Neural progenitor cell (in vitro differentiated cells): ENCODE data around the gene IRF5. TPM values are rescaled to one million over a fixed set of nuclear protein-coding genes. Genes with fewer than 3 reads are reported as not detected.

Experiments used
- DNase-seq: peaks from one replicate; pipeline ENCODE4 v3.0.0-alpha.2; 2016; ENCODE audit warnings: low spot score
- H2AFZ ChIP-seq: fragments of 200-600 bp; sonication (generic); replicated peaks from 2 replicates; pipeline ENCODE4 v1.6.1; 2016; ENCODE audit warnings: antibody characterized with exemption
- H3F3A ChIP-seq: fragments of 200-600 bp; sonication (generic); 2 replicates; pipeline ENCODE4 v1.6.1; 2016; ENCODE audit warnings: antibody characterized with exemption, low read depth
- H3K27ac ChIP-seq: fragments of 200-600 bp; sonication (generic); 2 replicates; pipeline ENCODE4 v1.5.1; 2016; ENCODE audit warnings: mild to moderate bottlenecking
- H3K27me3 ChIP-seq: fragments of 200-600 bp; sonication (generic); 2 replicates; pipeline ENCODE4 v1.6.1; 2016; ENCODE audit warnings: mild to moderate bottlenecking, moderate library complexity
- H3K36me3 ChIP-seq: fragments of 200-600 bp; sonication (generic); 2 replicates; pipeline ENCODE4 v1.5.1; 2016
- H3K4me1 ChIP-seq: fragments of 200-600 bp; sonication (generic); 2 replicates; pipeline ENCODE4 v1.6.1; 2016; ENCODE audit warnings: mixed run types
- H3K4me2 ChIP-seq: fragments of 200-600 bp; sonication (generic); 2 replicates; pipeline ENCODE4 v1.6.1; 2016
- H3K4me3 ChIP-seq: fragments of 200-600 bp; sonication (generic); 2 replicates; pipeline ENCODE4 v1.5.1; 2016
- H3K79me2 ChIP-seq: fragments of 200-600 bp; sonication (generic); 2 replicates; pipeline ENCODE4 v1.6.1; 2016; ENCODE audit warnings: low read depth
- H3K9ac ChIP-seq: fragments of 200-600 bp; sonication (generic); 2 replicates; pipeline ENCODE4 v1.6.1; 2016
- H3K9me3 ChIP-seq: fragments of 200-600 bp; sonication (generic); 2 replicates; pipeline ENCODE4 v1.5.1; 2016; ENCODE audit warnings: low read depth
- H4K20me1 ChIP-seq: fragments of 200-600 bp; sonication (generic); 2 replicates; pipeline ENCODE4 v1.6.1; 2016; ENCODE audit warnings: low read depth
- H3K27ac Mint-ChIP-seq: 3 replicates; pipeline ENCODE4 v1.8.0; 2021; ENCODE audit warnings: mixed read lengths
- H3K27me3 Mint-ChIP-seq: 2 replicates; pipeline ENCODE4 v1.8.0; 2022; ENCODE audit warnings: low read depth, mild to moderate bottlenecking, inconsistent platforms, moderate library complexity, mixed read lengths; ENCODE audit not compliant: insufficient read depth
- H3K36me3 Mint-ChIP-seq: 3 replicates; pipeline ENCODE4 v1.8.0; 2021; ENCODE audit warnings: mixed read lengths
- H3K4me1 Mint-ChIP-seq: 3 replicates; pipeline ENCODE4 v1.8.0; 2021; ENCODE audit warnings: mixed read lengths
- H3K4me3 Mint-ChIP-seq: 3 replicates; pipeline ENCODE4 v1.8.0; 2021; ENCODE audit warnings: mild to moderate bottlenecking, moderate library complexity, mixed read lengths
- H3K9me3 Mint-ChIP-seq: 3 replicates; pipeline ENCODE4 v1.8.0; 2020; ENCODE audit warnings: mixed read lengths
- CTCF ChIP-seq: fragments of 200-600 bp; sonication (generic); IDR thresholded peaks from 2 replicates; pipeline ENCODE4 v1.5.1; 2017; ENCODE audit warnings: antibody characterized with exemption, mild to moderate bottlenecking
- EZH2 ChIP-seq: fragments of 200-600 bp; sonication (generic); IDR thresholded peaks from 2 replicates; pipeline ENCODE4 v1.6.1; 2017; ENCODE audit warnings: antibody characterized with exemption, mild to moderate bottlenecking, moderate library complexity
- EZH2phosphoT487 ChIP-seq: fragments of 200-600 bp; sonication (generic); IDR thresholded peaks from 2 replicates; pipeline ENCODE4 v1.6.1; 2017; ENCODE audit warnings: antibody characterized with exemption
- total RNA-seq: library from RNA; depleted of rRNA; stranded (reverse); fragments of >200 nt; gene quantifications from 2 replicates; pipeline ENCODE4 v1.2.3, GENCODE V29; 2015; ENCODE audit warnings: low replicate concordance

The IRF5 gene
- total RNA-seq, 1 donor from 2014 or later = 0.22 TPM

GRCh38 chr7:128939861-128940410, 2.2 kb downstream of the IRF5 start:
- peaks cover 4% of the 10 kb centered on the region for H3K9me3 Mint-ChIP-seq
- Histone ChIP-seq H3K27ac (no peak overlapping the region), H3K36me3 (no peaks in the 10 kb centered on the region), H4K20me1 (no peaks in the 10 kb centered on the region), H2AFZ (no peak overlapping the region), H3K9me3 (no peaks in the 10 kb centered on the region), H3K4me2 (no peak overlapping the region), H3F3A (peaks cover 6% of the 10 kb centered on the region), H3K79me2 (no peaks in the 10 kb centered on the region), H3K4me3 (no peak overlapping the region), H3K9ac (no peak overlapping the region), H3K4me1 (no peaks in the 10 kb centered on the region), H3K27me3 (peaks cover 58% of the 10 kb centered on the region)
- DNase-seq = no peak
- no peak overlapping the region for H3K4me3 Mint-ChIP-seq
- H3K27ac Mint-ChIP-seq = no peak overlapping the region
- TF ChIP-seq EZH2phosphoT487 (no peak), CTCF (no peak), EZH2 (no peak)
- H3K4me1 Mint-ChIP-seq = peaks cover 11% of the 10 kb centered on the region
- peaks cover 46% of the 10 kb centered on the region for H3K27me3 Mint-ChIP-seq
- peaks cover 4% of the 10 kb centered on the region for H3K36me3 Mint-ChIP-seq

- H3K4me2 ChIP-seq = no peak overlapping the region
- peaks cover 6% of the 10 kb centered on the region for H3F3A ChIP-seq
- H3K27ac Mint-ChIP-seq = no peak overlapping the region
- H3K4me1 Mint-ChIP-seq = peaks cover 11% of the 10 kb centered on the region
- H3K36me3 Mint-ChIP-seq = peaks cover 4% of the 10 kb centered on the region
- no peaks in the 10 kb centered on the region for H3K36me3 ChIP-seq
- H3K27me3 Mint-ChIP-seq = peaks cover 42% of the 10 kb centered on the region
- H3K4me1 ChIP-seq = no peaks in the 10 kb centered on the region
- H3K4me3 Mint-ChIP-seq = no peak overlapping the region
- no peak overlapping the region for H3K9ac ChIP-seq
- H3K9me3 Mint-ChIP-seq = peaks cover 4% of the 10 kb centered on the region
- no peak overlapping the region for H3K27ac ChIP-seq
- no peak for DNase-seq
- H3K4me3 ChIP-seq = no peak overlapping the region
- TF ChIP-seq EZH2phosphoT487 (no peak), CTCF (no peak), EZH2 (no peak)
- no peaks in the 10 kb centered on the region for H3K79me2 ChIP-seq
- peaks cover 50% of the 10 kb centered on the region for H3K27me3 ChIP-seq
- no peaks in the 10 kb centered on the region for H3K9me3 ChIP-seq
- H2AFZ ChIP-seq = no peak overlapping the region
- H4K20me1 ChIP-seq = no peaks in the 10 kb centered on the region
These were observed 3.0 kb downstream of the IRF5 start for GRCh38 chr7:128940494-128941322.

- peaks cover 11% of the 10 kb centered on the region for H3K4me1 Mint-ChIP-seq
- H3K4me3 Mint-ChIP-seq = peak overlapping the region; percentile 43
- no peaks in the 10 kb centered on the region for H3K79me2 ChIP-seq
- H3K27me3 ChIP-seq = peaks cover 43% of the 10 kb centered on the region
- no peak for DNase-seq
- no peak overlapping the region for H2AFZ ChIP-seq
- H3K9ac ChIP-seq = no peak overlapping the region
- H3K4me3 ChIP-seq = no peak overlapping the region
- H3F3A ChIP-seq = peaks cover 6% of the 10 kb centered on the region
- no peak for TF ChIP-seq CTCF
- no peak for TF ChIP-seq EZH2
- TF ChIP-seq EZH2phosphoT487 = no peak
- peaks cover 4% of the 10 kb centered on the region for H3K9me3 Mint-ChIP-seq
- H3K9me3 ChIP-seq = no peaks in the 10 kb centered on the region
- no peaks in the 10 kb centered on the region for H3K36me3 ChIP-seq
- no peaks in the 10 kb centered on the region for H4K20me1 ChIP-seq
- peaks cover 4% of the 10 kb centered on the region for H3K36me3 Mint-ChIP-seq
- no peak overlapping the region for H3K27ac ChIP-seq
- no peak overlapping the region for H3K27ac Mint-ChIP-seq
- H3K27me3 Mint-ChIP-seq = peaks cover 35% of the 10 kb centered on the region
- H3K4me2 ChIP-seq = no peak overlapping the region
- H3K4me1 ChIP-seq = no peaks in the 10 kb centered on the region
These were observed 3.7 kb downstream of the IRF5 start for GRCh38 chr7:128941323-128941890.
